CD8-positive, alpha-beta memory T cell (primary cell): ENCODE data around the gene GBE1. TPM values are rescaled to one million over a fixed set of nuclear protein-coding genes. Genes with fewer than 3 reads are reported as not detected.
A peak's percentile ranks its signal among the peaks of the same experiment; 100 is the strongest.

ENCODE experiments used
- CTCF ChIA-PET: fragments of 350-600 bp; sonication (Branson Sonifier 250); formaldehyde crosslinking; loops from one replicate; lab custom pipeline; 2021; ENCODE audit warnings: antibody characterized with exemption; lab: Charles Lee
- POLR2A ChIA-PET: fragments of 350-600 bp; sonication (Branson Sonifier 250); formaldehyde crosslinking; loops from one replicate; lab custom pipeline; 2021; ENCODE audit warnings: antibody characterized with exemption; lab: Charles Lee
- DNase-seq, 5 donors: peaks; one replicate each; pipeline versions ENCODE4 v3.0.0 to v3.0.0-alpha.2; 2020 to 2022; ENCODE audit warnings: mixed read lengths in 1 of 5
- H3K27ac ChIP-seq: one replicate; pipeline ENCODE4 v1.7.0; 2013; ENCODE audit warnings: low read depth, mild to moderate bottlenecking, low read length, moderate library complexity
- H3K27me3 ChIP-seq: 2 replicates; pipeline ENCODE4 v1.7.0; 2013; ENCODE audit warnings: low read length, mild to moderate bottlenecking; ENCODE audit not compliant: insufficient read depth, poor library complexity, severe bottlenecking
- H3K36me3 ChIP-seq: 2 replicates; pipeline ENCODE4 v1.7.0; 2013; ENCODE audit warnings: mild to moderate bottlenecking, low read length, moderate library complexity; ENCODE audit not compliant: insufficient read depth
- H3K4me1 ChIP-seq: 2 replicates; pipeline ENCODE4 v1.7.0; 2013; ENCODE audit warnings: mild to moderate bottlenecking, low read length, moderate library complexity; ENCODE audit not compliant: insufficient read depth
- H3K4me3 ChIP-seq: 2 replicates; pipeline ENCODE4 v1.7.0; 2013; ENCODE audit warnings: mild to moderate bottlenecking, low read length
- H3K9me3 ChIP-seq: 2 replicates; pipeline ENCODE4 v1.7.0; 2013; ENCODE audit warnings: mild to moderate bottlenecking, low read length
- H3K27ac Mint-ChIP-seq, 8 donors: one replicate each; pipeline ENCODE4 v1.8.0; 2020 to 2021; ENCODE audit warnings: mixed read lengths in 8 of 8, mild to moderate bottlenecking in 6 of 8, inconsistent platforms in 3 of 8, moderate library complexity in 3 of 8
- H3K27me3 Mint-ChIP-seq, 2 donors: one replicate each; pipeline ENCODE4 v1.8.0; 2020 to 2021; ENCODE audit warnings: mixed read lengths in 2 of 2, mild to moderate bottlenecking in 1 of 2, moderate library complexity in 1 of 2
- H3K36me3 Mint-ChIP-seq, 3 donors: one replicate each; pipeline ENCODE4 v1.8.0; 2020 to 2021; ENCODE audit warnings: mixed read lengths in 3 of 3, inconsistent platforms in 1 of 3, mild to moderate bottlenecking in 1 of 3
- H3K4me1 Mint-ChIP-seq, 3 donors: one replicate each; pipeline ENCODE4 v1.8.0; 2020 to 2021; ENCODE audit warnings: mixed read lengths in 3 of 3, inconsistent platforms in 1 of 3, mild to moderate bottlenecking in 1 of 3
- H3K4me3 Mint-ChIP-seq, 7 donors: one replicate each; pipeline ENCODE4 v1.8.0; 2020 to 2021; ENCODE audit warnings: mixed read lengths in 7 of 7, mild to moderate bottlenecking in 6 of 7, moderate library complexity in 4 of 7, inconsistent platforms in 2 of 7
- H3K9me3 Mint-ChIP-seq, 5 donors: one replicate each; pipeline ENCODE4 v1.8.0; 2020 to 2022; ENCODE audit warnings: mixed read lengths in 5 of 5, mild to moderate bottlenecking in 3 of 5, moderate library complexity in 2 of 5, inconsistent platforms in 1 of 5
- polyA plus RNA-seq: library from polyadenylated mRNA; unstranded; fragments of 300-500 nt; fragmentation: Illumina TruSeq; gene quantifications from one replicate; pipeline ENCODE4 v1.2.3, GENCODE V29; 2021
- total RNA-seq, 2 experiments: library from RNA; stranded (reverse); gene quantifications; one replicate each; pipeline ENCODE4 v1.2.3, GENCODE V29; 2021

The GBE1 gene
- total and polyA plus RNA-seq, 3 experiments from 2014 or later = 12.6 to 22.9 (median 22.5) TPM

DNA sequence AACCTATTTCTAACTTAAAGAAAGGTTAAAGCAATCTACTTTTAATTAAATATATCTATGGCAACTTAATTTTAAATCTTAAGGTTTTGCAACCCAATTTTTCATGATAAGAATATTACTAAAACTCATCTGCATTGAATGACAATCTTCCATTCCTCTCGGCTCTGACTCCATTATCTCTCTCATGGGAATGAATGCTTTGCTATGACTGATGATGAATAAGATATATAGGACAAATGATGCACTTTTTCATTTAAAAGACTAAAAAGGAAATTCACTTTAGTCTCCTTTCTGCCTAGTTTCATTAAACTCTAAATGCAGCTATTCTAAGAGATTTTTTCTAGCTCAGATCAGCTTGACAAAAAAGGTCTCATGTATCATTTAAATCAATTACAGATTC lies 68.7 kb downstream of the GBE1 start:
- no peaks in the 10 kb centered on the region for H3K4me1 Mint-ChIP-seq

DNA sequence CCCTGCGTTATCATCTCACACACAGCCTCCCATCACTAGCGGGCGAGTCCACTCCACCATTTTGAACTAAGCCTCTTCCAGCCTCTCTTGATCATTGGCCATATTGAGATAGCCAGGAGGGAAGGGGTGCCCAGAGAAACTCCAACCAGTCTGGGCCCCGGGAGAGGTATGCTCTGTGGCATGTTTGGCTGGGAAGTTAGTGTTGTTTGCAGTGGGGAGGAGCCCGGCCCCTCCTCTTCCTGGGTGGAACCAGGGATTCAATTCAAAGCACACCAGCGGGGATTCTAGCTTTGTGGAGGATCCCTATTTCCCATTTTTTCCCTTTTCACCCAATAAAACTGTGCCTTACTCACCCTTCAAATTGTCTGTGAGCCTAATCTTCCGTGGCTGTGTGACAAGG lies 71.8 kb downstream of the GBE1 start:
- Mint-ChIP-seq H3K4me3 (no peak overlapping the region), H3K36me3 (peaks cover 4 to 19% (median 13%) of the 10 kb centered on the region in 3 donors), H3K27me3 (no peaks in the 10 kb centered on the region), H3K4me1 (no peaks in the 10 kb centered on the region), H3K9me3 (no peaks in the 10 kb centered on the region), H3K27ac (peak overlapping the region in 1 of 8 donors; percentile 48)
- Histone ChIP-seq H3K4me1 (no peaks in the 10 kb centered on the region), H3K27ac (no peak overlapping the region), H3K36me3 (no peaks in the 10 kb centered on the region), H3K27me3 (no peaks in the 10 kb centered on the region), H3K4me3 (no peak overlapping the region), H3K9me3 (no peaks in the 10 kb centered on the region)
- DNase-seq = no peak
- CTCF ChIA-PET = no interaction called here
- POLR2A ChIA-PET = no interaction called here

More for the DNA sequence above, 68.7 kb downstream of the GBE1 start:
- DNase-seq = no peak
- ChIA-PET POLR2A (no interaction called here), CTCF (no interaction called here)
- Mint-ChIP-seq H3K27ac (peak overlapping the region in 1 of 8 donors; percentile 22), H3K27me3 (no peaks in the 10 kb centered on the region), H3K36me3 (peaks cover 0 to 11% (median 10%) of the 10 kb centered on the region in 3 donors), H3K9me3 (no peaks in the 10 kb centered on the region), H3K4me3 (no peak overlapping the region)
- Histone ChIP-seq H3K27ac (no peak overlapping the region), H3K27me3 (no peaks in the 10 kb centered on the region), H3K4me3 (no peak overlapping the region), H3K36me3 (no peaks in the 10 kb centered on the region), H3K4me1 (no peaks in the 10 kb centered on the region), H3K9me3 (no peaks in the 10 kb centered on the region)

DNA sequence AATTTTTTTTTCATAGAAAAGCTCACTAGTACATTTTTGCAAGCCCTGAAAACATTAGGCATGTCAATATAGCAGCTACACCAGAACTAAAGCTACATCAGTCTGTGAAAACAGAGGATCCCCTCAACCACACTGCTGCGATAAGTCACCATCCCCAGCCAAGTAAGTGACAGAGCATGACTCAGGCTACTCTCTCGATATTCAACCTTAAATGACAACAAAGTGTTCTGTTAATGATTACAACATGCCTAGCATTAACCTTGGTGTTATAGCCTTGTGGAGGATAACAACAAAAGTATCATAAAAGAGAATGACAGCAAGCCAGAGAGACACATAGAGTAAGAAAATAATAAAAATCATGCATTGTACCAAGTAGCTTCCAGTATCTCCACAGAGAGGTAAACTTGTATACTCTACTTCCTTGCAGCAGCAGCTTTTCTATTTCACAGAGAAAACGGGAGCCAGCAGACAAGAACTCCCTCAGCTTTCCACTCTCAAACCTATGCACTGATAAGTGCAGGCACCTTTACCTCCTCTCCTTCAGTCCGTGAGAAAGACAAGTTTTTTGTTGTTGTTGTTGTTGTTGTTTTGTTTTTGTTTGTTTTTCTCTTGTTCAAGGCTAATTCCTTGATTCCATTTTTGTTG lies 76.6 kb downstream of the GBE1 start:
- Histone ChIP-seq H3K4me1 (no peaks in the 10 kb centered on the region), H3K9me3 (no peaks in the 10 kb centered on the region), H3K36me3 (no peaks in the 10 kb centered on the region), H3K27ac (peak overlapping the region; percentile 25), H3K27me3 (no peaks in the 10 kb centered on the region), H3K4me3 (no peak overlapping the region)
- Mint-ChIP-seq H3K27ac (no peak overlapping the region), H3K4me3 (no peak overlapping the region), H3K36me3 (peaks cover 4 to 25% (median 8%) of the 10 kb centered on the region in 3 donors), H3K4me1 (no peaks in the 10 kb centered on the region), H3K9me3 (no peaks in the 10 kb centered on the region), H3K27me3 (no peaks in the 10 kb centered on the region)
- ChIA-PET POLR2A (no interaction called here), CTCF (no interaction called here)
- DNase-seq = no peak

DNA sequence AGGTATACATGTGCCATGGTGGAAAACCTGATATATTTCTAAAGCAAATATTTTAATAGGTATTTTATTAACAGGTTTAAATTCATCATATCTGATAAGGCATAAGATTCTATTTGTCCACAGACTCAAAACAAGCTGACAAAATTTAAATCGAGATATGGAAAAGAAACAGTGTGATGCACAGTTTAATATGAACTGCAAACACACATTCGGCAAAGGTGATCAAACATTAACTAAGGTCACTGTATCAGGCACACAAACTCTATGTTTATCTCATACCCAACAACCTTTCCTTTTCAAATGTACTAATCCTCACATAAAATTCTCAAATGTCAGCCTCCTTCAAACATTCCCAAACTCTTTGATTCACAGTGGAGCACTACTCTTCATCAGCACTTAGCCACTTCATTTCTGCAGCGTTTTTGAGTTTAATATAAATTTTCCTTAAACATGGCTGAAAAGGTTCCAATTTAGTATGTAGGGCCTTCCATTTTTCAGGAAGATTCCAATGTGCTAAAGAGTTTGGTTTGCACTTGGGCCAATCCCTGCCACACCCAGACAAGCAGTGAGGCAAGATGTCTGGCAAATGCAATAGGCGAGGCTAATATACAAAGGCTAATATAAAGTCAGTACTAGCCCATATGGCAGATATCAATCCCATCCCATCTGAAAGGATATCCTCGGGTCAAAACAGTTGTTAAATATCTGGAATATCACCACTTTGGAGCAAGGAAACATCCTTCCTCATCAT lies 84.6 kb downstream of the GBE1 start:
- DNase-seq = no peak
- Mint-ChIP-seq H3K4me1 (no peaks in the 10 kb centered on the region), H3K4me3 (no peak overlapping the region), H3K27me3 (no peaks in the 10 kb centered on the region), H3K27ac (no peak overlapping the region), H3K9me3 (no peaks in the 10 kb centered on the region), H3K36me3 (peaks cover 1 to 9% (median 2%) of the 10 kb centered on the region in 3 donors)
- ChIA-PET CTCF (interaction anchor here (1.3 kb wide), 1 partner anchor 10 kb away, joined by 4 read pairs; no protein-coding TSS in a partner anchor), POLR2A (no interaction called here)
- no peaks in the 10 kb centered on the region for H3K36me3 ChIP-seq
- no peaks in the 10 kb centered on the region for H3K27me3 ChIP-seq
- no peak overlapping the region for H3K27ac ChIP-seq
- no peak overlapping the region for H3K4me3 ChIP-seq
- H3K9me3 ChIP-seq = no peaks in the 10 kb centered on the region
- no peaks in the 10 kb centered on the region for H3K4me1 ChIP-seq

DNA sequence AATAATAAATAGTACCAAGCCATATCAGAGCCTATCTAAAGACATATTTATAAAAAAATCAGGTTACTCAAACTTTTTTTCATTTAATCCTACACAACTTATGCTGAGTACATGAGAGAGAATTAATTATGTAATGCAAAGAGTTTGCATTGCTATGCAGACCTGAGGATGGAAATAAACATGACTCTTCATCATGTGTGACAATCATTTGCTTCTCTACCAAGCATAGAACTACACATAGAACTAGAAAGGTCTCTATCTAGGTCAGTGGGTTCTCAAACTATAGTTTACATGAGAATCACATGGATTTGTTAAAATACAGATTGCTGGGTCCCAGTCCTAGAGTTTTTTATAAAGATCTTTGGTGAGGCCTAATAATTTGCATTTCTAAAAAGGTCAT lies 86.8 kb downstream of the GBE1 start:
- H3K4me1 ChIP-seq = no peaks in the 10 kb centered on the region
- Mint-ChIP-seq H3K4me1 (no peaks in the 10 kb centered on the region), H3K36me3 (peaks cover 0 to 2% (median 1%) of the 10 kb centered on the region in 3 donors), H3K27ac (no peak overlapping the region), H3K9me3 (no peaks in the 10 kb centered on the region), H3K4me3 (no peak overlapping the region), H3K27me3 (peaks cover 0 to 2% of the 10 kb centered on the region in 2 donors)
- H3K27me3 ChIP-seq = no peaks in the 10 kb centered on the region
- CTCF ChIA-PET = no interaction called here
- no peaks in the 10 kb centered on the region for H3K36me3 ChIP-seq
- H3K9me3 ChIP-seq = no peaks in the 10 kb centered on the region
- H3K27ac ChIP-seq = no peak overlapping the region
- POLR2A ChIA-PET = no interaction called here
- H3K4me3 ChIP-seq = no peak overlapping the region
- DNase-seq = no peak

DNA sequence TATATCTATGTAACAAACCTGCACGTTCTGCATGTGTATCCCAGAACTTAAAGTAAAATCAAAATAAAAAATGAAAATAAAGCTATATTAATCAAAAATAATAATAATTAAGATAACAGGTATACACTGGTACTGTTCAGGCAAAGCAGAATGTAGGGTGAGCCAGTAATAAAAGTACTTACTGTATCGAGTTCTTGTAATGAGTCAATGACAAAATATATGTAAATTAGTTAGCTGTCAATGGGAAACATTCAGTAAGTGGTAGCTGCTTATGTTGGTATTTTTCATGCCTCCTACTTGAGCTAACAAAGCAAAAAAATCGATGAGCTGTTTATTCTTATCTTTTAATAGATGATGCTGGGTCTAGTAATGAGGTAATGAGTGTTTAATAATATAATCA lies 93.2 kb downstream of the GBE1 start:
- Histone ChIP-seq H3K27ac (no peak overlapping the region), H3K36me3 (no peaks in the 10 kb centered on the region), H3K4me1 (no peaks in the 10 kb centered on the region), H3K27me3 (no peaks in the 10 kb centered on the region), H3K9me3 (no peaks in the 10 kb centered on the region), H3K4me3 (no peak overlapping the region)
- no peaks in the 10 kb centered on the region for H3K9me3 Mint-ChIP-seq
- H3K4me1 Mint-ChIP-seq = no peaks in the 10 kb centered on the region
- no peak for DNase-seq
- POLR2A ChIA-PET = no interaction called here
- CTCF ChIA-PET = no interaction called here
- H3K27me3 Mint-ChIP-seq = peaks cover 0 to 2% of the 10 kb centered on the region in 2 donors
- no peak overlapping the region for H3K27ac Mint-ChIP-seq
- no peaks in the 10 kb centered on the region for H3K36me3 Mint-ChIP-seq
- no peak overlapping the region for H3K4me3 Mint-ChIP-seq

DNA sequence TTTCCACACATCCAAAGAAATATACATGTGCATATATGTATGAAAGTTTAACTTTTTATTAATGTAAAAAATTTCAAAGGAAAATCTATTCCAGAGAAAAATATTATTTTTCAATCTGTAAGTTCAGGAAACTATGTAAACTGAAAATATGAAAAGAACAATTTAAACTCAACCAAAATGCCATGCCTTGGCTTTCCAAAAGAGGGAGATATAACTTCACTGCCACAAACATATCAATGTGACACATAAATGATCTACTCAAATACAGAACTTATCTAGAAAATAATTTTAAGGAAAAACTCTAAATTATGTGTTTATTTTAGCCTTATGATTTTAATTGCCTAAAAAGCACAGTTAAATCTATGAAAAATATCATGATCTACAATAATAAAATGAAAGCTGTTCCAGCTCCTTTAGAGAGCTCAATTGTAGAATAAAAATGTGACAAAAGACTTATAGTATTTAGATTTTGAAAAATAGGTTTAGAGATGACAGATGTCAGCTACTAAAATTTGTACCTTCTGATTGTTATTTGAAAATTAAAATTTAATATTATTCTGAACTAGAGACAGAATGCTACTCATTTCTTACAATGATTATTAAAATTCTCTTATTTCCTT lies 94.8 kb downstream of the GBE1 start:
- no peaks in the 10 kb centered on the region for H3K36me3 Mint-ChIP-seq
- CTCF ChIA-PET = interaction anchor here (1.0 to 1.3 kb wide), 2 partner anchors 11 to 15 kb away, joined by 3 to 4 read pairs; no protein-coding TSS in a partner anchor
- H3K9me3 ChIP-seq = no peaks in the 10 kb centered on the region

DNA sequence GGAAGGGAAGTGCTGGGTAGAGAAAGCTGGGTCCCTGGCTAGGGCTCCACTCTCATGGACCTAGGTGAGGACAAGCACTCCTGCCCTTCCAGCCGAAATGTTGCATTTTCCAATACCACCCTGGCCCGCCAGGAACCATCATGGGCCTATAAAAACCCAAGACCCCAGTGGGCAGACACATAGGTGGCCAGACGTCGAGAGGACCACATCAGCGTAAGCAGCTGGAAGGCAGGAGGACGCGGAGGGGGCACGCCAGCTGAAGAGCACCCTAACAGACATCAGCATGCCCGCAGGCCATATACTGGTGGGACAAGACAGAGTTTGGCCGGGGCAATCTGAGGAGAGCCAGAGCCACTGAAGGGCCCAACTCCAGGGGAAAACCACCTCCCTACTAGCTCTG lies 98.3 kb downstream of the GBE1 start:
- Histone ChIP-seq H3K4me3 (no peak overlapping the region), H3K27ac (no peak overlapping the region), H3K4me1 (no peaks in the 10 kb centered on the region), H3K36me3 (no peaks in the 10 kb centered on the region), H3K27me3 (no peaks in the 10 kb centered on the region), H3K9me3 (no peaks in the 10 kb centered on the region)
- no peak for DNase-seq
- no peak overlapping the region for H3K27ac Mint-ChIP-seq
- ChIA-PET POLR2A (no interaction called here), CTCF (no interaction called here)
- no peaks in the 10 kb centered on the region for H3K4me1 Mint-ChIP-seq
- no peaks in the 10 kb centered on the region for H3K27me3 Mint-ChIP-seq
- H3K4me3 Mint-ChIP-seq = no peak overlapping the region
- H3K9me3 Mint-ChIP-seq = no peaks in the 10 kb centered on the region
- H3K36me3 Mint-ChIP-seq = no peaks in the 10 kb centered on the region

More for the DNA sequence above, 94.8 kb downstream of the GBE1 start:
- no peak overlapping the region for H3K27ac ChIP-seq
- peak in 1 of 5 donors; percentile 8 for DNase-seq
- no peaks in the 10 kb centered on the region for H3K27me3 ChIP-seq
- no peaks in the 10 kb centered on the region for H3K4me1 ChIP-seq
- Mint-ChIP-seq H3K4me1 (no peaks in the 10 kb centered on the region), H3K4me3 (no peak overlapping the region), H3K27ac (no peak overlapping the region), H3K27me3 (peaks cover 0 to 2% of the 10 kb centered on the region in 2 donors), H3K9me3 (no peaks in the 10 kb centered on the region)
- no peaks in the 10 kb centered on the region for H3K36me3 ChIP-seq
- POLR2A ChIA-PET = no interaction called here
- no peak overlapping the region for H3K4me3 ChIP-seq
